HG03066 (cell line): ENCODE results near the gene CRTC1.

Experiments used
- ATAC-seq: cut with Tn5 transposase; IDR thresholded peaks from one replicate; pipeline ENCODE4 v1.9.1; 2021; ENCODE audit warnings: low read depth; ENCODE audit not compliant: unreplicated experiment

CRTC1 gene

GRCh38 chr19:18763674-18764590, 80.5 kb downstream of the CRTC1 start:
- ATAC-seq = no peak

GRCh38 chr19:18764591-18765051, 81.1 kb downstream of the CRTC1 start:
- ATAC-seq = no peak

GRCh38 chr19:18765224-18765623, 81.7 kb downstream of the CRTC1 start:
- no peak for ATAC-seq

- no peak for ATAC-seq
These were observed 84.7 kb downstream of the CRTC1 start for GRCh38 chr19:18768046-18768771.

GRCh38 chr19:18768997-18769891, 85.8 kb downstream of the CRTC1 start:
- ATAC-seq = no peak

- no peak for ATAC-seq
These were observed 86.6 kb downstream of the CRTC1 start for GRCh38 chr19:18769989-18770528.

- no peak for ATAC-seq
These were observed 87.3 kb downstream of the CRTC1 start for GRCh38 chr19:18770663-18771327.

GRCh38 chr19:18771328-18772242, 88.1 kb downstream of the CRTC1 start:
- no peak for ATAC-seq

GRCh38 chr19:18772620-18773587, 89.4 kb downstream of the CRTC1 start:
- ATAC-seq = no peak

GRCh38 chr19:18773682-18774081, 90.2 kb downstream of the CRTC1 start:
- ATAC-seq = no peak

GRCh38 chr19:18774107-18774506, 90.6 kb downstream of the CRTC1 start:
- no peak for ATAC-seq

- ATAC-seq = no peak
These were observed 91.4 kb downstream of the CRTC1 start for GRCh38 chr19:18774782-18775444.

GRCh38 chr19:18775586-18776287, 92.3 kb downstream of the CRTC1 start:
- no peak for ATAC-seq

- no peak for ATAC-seq
These were observed 92.8 kb downstream of the CRTC1 start for GRCh38 chr19:18776288-18776594.

- ATAC-seq = no peak
These were observed 93.3 kb downstream of the CRTC1 start for GRCh38 chr19:18776736-18777135.

GRCh38 chr19:18777301-18778075, 94.0 kb downstream of the CRTC1 start:
- ATAC-seq = no peak
